Fibroblast of lung (primary cell): ENCODE data around the gene SLC9A3. TPM values are rescaled to one million over a fixed set of nuclear protein-coding genes. Genes with fewer than 3 reads are reported as not detected.

Experiments
- DNase-seq, 2 donors: peaks; one replicate each; pipeline versions ENCODE4 v3.0.0 to v3.0.0-alpha.2; 2010; ENCODE audit warnings: low read depth in 2 of 2
- H2AFZ ChIP-seq: 2 replicates; pipeline ENCODE4 v1.5.1; 2012; ENCODE audit warnings: low read length, control low read depth, inconsistent platforms
- H3K27ac ChIP-seq: 2 replicates; pipeline ENCODE4 v1.5.1; 2011; ENCODE audit warnings: low read length, control low read depth; ENCODE audit not compliant: insufficient read depth
- H3K27me3 ChIP-seq: 2 replicates; pipeline ENCODE4 v1.5.1; 2011; ENCODE audit warnings: mild to moderate bottlenecking, low read length; ENCODE audit not compliant: control insufficient read depth, insufficient read depth
- H3K36me3 ChIP-seq: 2 replicates; pipeline ENCODE4 v1.5.1; 2011; ENCODE audit warnings: low read length; ENCODE audit not compliant: control insufficient read depth, insufficient read depth
- H3K4me1 ChIP-seq: 2 replicates; pipeline ENCODE4 v1.5.1; 2011; ENCODE audit warnings: low read length; ENCODE audit not compliant: control insufficient read depth, insufficient read depth; ENCODE audit errors: extremely low read depth
- H3K4me2 ChIP-seq: 2 replicates; pipeline ENCODE4 v1.5.1; 2011; ENCODE audit warnings: low read length, control low read depth; ENCODE audit not compliant: insufficient read depth; ENCODE audit errors: extremely low read depth
- H3K4me3 ChIP-seq, 4 experiments: fragments of 200-600 bp in 1 of 4; sonication (generic) in 1 of 4; replicated peaks in 1 of 4; 2 replicates each; pipeline ENCODE4 v1.5.1; 2011 to 2016; ENCODE audit warnings: low read length in 4 of 4, low read depth in 3 of 4, mild to moderate bottlenecking in 3 of 4, control low read depth in 2 of 4, inconsistent platforms in 1 of 4, mixed read lengths in 1 of 4; ENCODE audit not compliant: insufficient read depth in 1 of 4; ENCODE audit errors: control extremely low read depth in 1 of 4
- H3K79me2 ChIP-seq: 2 replicates; pipeline ENCODE4 v1.5.1; 2012; ENCODE audit warnings: mild to moderate bottlenecking, low read length, inconsistent platforms; ENCODE audit not compliant: control insufficient read depth, insufficient read depth
- H3K9ac ChIP-seq: 2 replicates; pipeline ENCODE4 v1.5.1; 2011; ENCODE audit warnings: mild to moderate bottlenecking, low read length, control low read depth; ENCODE audit not compliant: insufficient read depth
- H3K9me3 ChIP-seq: 2 replicates; pipeline ENCODE4 v1.5.1; 2012; ENCODE audit warnings: low read depth, low read length; ENCODE audit not compliant: control insufficient read depth, insufficient read depth
- H4K20me1 ChIP-seq: 2 replicates; pipeline ENCODE4 v1.5.1; 2011; ENCODE audit warnings: low read length; ENCODE audit not compliant: control insufficient read depth, insufficient read depth; ENCODE audit errors: extremely low read depth
- CTCF ChIP-seq, 2 donors: IDR thresholded peaks in 1 of 2; conservative IDR thresholded peaks in 1 of 2; 1 replicate in 1 of 2; 2 replicates in 1 of 2; pipeline ENCODE4 v1.5.1; 2011 to 2012; ENCODE audit warnings: low read length in 2 of 2, control low read depth in 1 of 2, inconsistent platforms in 1 of 2, low read depth in 1 of 2, mild to moderate bottlenecking in 1 of 2
- EZH2 ChIP-seq: IDR thresholded peaks from 2 replicates; pipeline ENCODE4 v1.5.1; 2012; ENCODE audit warnings: low read length, control low read depth, mild to moderate bottlenecking; ENCODE audit errors: missing control alignments
- polyA plus RNA-seq, 2 donors: library from polyadenylated mRNA; depleted of rRNA in 1 of 2; stranded (reverse) in 1 of 2; unstranded in 1 of 2; fragments of >200 nt; gene quantifications; 2 replicates each; pipeline ENCODE4 v1.2.1, GENCODE V29; 2011 to 2012; ENCODE audit warnings: missing spikeins in 1 of 2
- total RNA-seq: library from RNA; depleted of rRNA; stranded (reverse); fragments of >200 nt; gene quantifications from 2 replicates; pipeline ENCODE4 v1.2.1, GENCODE V29; 2014

The SLC9A3 gene
- total and polyA plus RNA-seq, 2 donors (not counting 1 experiment from before 2014, with no cell fraction given) = 0.50 to 0.84 TPM

GRCh38 chr5:431001-431710 lies 93.1 kb downstream of the SLC9A3 start:
- DNase-seq = peak in 1 of 2 donors; percentile 38
- Histone ChIP-seq H3K79me2 (no peaks in the 10 kb centered on the region), H3K4me3 (no peak overlapping the region), H3K27me3 (no peaks in the 10 kb centered on the region), H2AFZ (no peak overlapping the region), H3K4me1 (peaks cover 17% of the 10 kb centered on the region), H3K9me3 (no peaks in the 10 kb centered on the region), H3K9ac (no peak overlapping the region), H3K36me3 (peaks cover 26% of the 10 kb centered on the region), H3K27ac (no peak overlapping the region), H4K20me1 (no peaks in the 10 kb centered on the region), H3K4me2 (no peak overlapping the region)
- peak; percentile 62 to 77 for TF ChIP-seq CTCF (conservative IDR thresholded peaks at IDR 0.05 in 1 of 2, IDR thresholded peaks at IDR 0.05 in 1 of 2; ENCODE audit: low read depth in 1 of 2, low read length in 2 of 2)
- TF ChIP-seq EZH2 = no peak

- Histone ChIP-seq H3K4me3 (no peak overlapping the region), H3K4me1 (peaks cover 17% of the 10 kb centered on the region), H3K79me2 (no peaks in the 10 kb centered on the region), H4K20me1 (no peaks in the 10 kb centered on the region), H3K36me3 (peaks cover 25% of the 10 kb centered on the region), H3K27ac (peak overlapping the region; percentile 64), H3K9me3 (no peaks in the 10 kb centered on the region), H3K27me3 (no peaks in the 10 kb centered on the region), H3K4me2 (no peak overlapping the region), H2AFZ (no peak overlapping the region), H3K9ac (no peak overlapping the region)
- TF ChIP-seq CTCF (conservative IDR thresholded peaks at IDR 0.05 in 1 of 2, IDR thresholded peaks at IDR 0.05 in 1 of 2; ENCODE audit: low read depth in 1 of 2, low read length in 2 of 2) (no peak), EZH2 (no peak)
- no peak for DNase-seq
These were observed 93.9 kb downstream of the SLC9A3 start for GRCh38 chr5:430214-430925.

- H3K4me1 ChIP-seq = peaks cover 17% of the 10 kb centered on the region
- TF ChIP-seq EZH2 = no peak
- TF ChIP-seq CTCF (conservative IDR thresholded peaks at IDR 0.05 in 1 of 2, IDR thresholded peaks at IDR 0.05 in 1 of 2; ENCODE audit: low read depth in 1 of 2, low read length in 2 of 2) = no peak
- H3K27me3 ChIP-seq = no peaks in the 10 kb centered on the region
- no peak overlapping the region for H3K4me3 ChIP-seq
- no peak overlapping the region for H2AFZ ChIP-seq
- no peaks in the 10 kb centered on the region for H3K79me2 ChIP-seq
- H3K9ac ChIP-seq = no peak overlapping the region
- DNase-seq = peak; percentile 54
- H3K4me2 ChIP-seq = no peak overlapping the region
- no peaks in the 10 kb centered on the region for H3K9me3 ChIP-seq
- peaks cover 24% of the 10 kb centered on the region for H3K36me3 ChIP-seq
- H3K27ac ChIP-seq = peak overlapping the region; percentile 64
- H4K20me1 ChIP-seq = no peaks in the 10 kb centered on the region
These were observed 94.6 kb downstream of the SLC9A3 start for GRCh38 chr5:429453-430188.
